Colonic mucosa (tissue), 4 donors: ENCODE data around the gene ITSN1. TPM values are rescaled to one million over a fixed set of nuclear protein-coding genes. Genes with fewer than 3 reads are reported as not detected.
"Not testable (repeated sequence)": the region's sequence is repeated elsewhere in the genome, so short reads cannot be mapped to it uniquely, and the experiment has no call there.

Experiments
- DNase-seq: peaks from one replicate; pipeline ENCODE4 v3.0.0-alpha.2; 2020
- H3K27ac ChIP-seq: fragments of 200-600 bp; one replicate; pipeline ENCODE4 v1.8.0; 2021
- H3K27me3 ChIP-seq: fragments of 200-600 bp; one replicate; pipeline ENCODE4 v1.8.0; 2021
- H3K36me3 ChIP-seq: fragments of 200-600 bp; one replicate; pipeline ENCODE4 v1.8.0; 2021
- H3K4me1 ChIP-seq: fragments of 200-600 bp; one replicate; pipeline ENCODE4 v1.8.0; 2021; ENCODE audit warnings: mild to moderate bottlenecking
- H3K4me3 ChIP-seq: fragments of 200-600 bp; one replicate; pipeline ENCODE4 v1.8.0; 2021
- H3K9ac ChIP-seq, 2 donors: one replicate each; pipeline ENCODE4 v1.7.0; 2013; ENCODE audit warnings: control low read depth in 2 of 2, low read depth in 2 of 2, low read length in 2 of 2
- H3K9me3 ChIP-seq: fragments of 200-600 bp; one replicate; pipeline ENCODE4 v1.8.0; 2021
- intact Hi-C: fragments of 100-400 bp; cut with DNase I; formaldehyde crosslinking; loops from one replicate; pipeline ENCODE4 v1.14.1; 2022
- total RNA-seq, 2 donors: library from RNA; stranded (reverse); fragmentation: NEBNext Ultra II Directional in 1 of 2; extraction: Animal tissue kit (Norgen Biotek cat#: 25700) in 1 of 2; gene quantifications; one replicate each; pipeline ENCODE4 v1.2.1, GENCODE V29; 2021
- TF ChIP-seq, protein P1 (sequence below): fragments of 200-600 bp; IDR thresholded peaks from one replicate; pipeline ENCODE4 v1.8.0; 2022; ENCODE audit warnings: antibody characterized with exemption, mild to moderate bottlenecking
- donor health status: healthy.
- donor health status: DM: no; HTN: no; CAD: no.
- donor health status: DM: no; HTN: no; CAD: no.

The ITSN1 gene
- total RNA-seq, 2 donors from 2014 or later, result 22.4 to 28.3 TPM

DNA sequence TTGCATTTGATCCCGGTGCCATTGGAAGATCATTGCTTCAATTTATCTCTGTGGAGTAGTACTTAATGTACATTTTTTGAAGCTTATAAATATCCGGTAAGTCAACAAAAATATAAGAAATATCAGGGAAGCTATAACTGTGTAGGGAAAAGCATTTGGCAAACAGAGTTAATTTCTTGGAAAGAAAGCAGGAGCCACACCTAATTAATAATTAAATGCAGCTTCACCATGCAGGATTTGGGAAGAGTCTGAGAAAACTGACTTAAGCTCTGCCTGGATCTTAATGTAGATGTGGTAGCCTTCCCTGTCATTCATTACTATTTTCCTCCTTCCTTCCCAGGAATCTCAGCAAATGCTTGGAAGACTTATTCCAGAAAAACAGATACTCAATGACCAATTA is 138.8 kb downstream of the ITSN1 start:
- Histone ChIP-seq H3K4me3 (no peak overlapping the region), H3K9me3 (no peaks in the 10 kb centered on the region), H3K27ac (no peak overlapping the region), H3K9ac (no peak overlapping the region), H3K36me3 (no peaks in the 10 kb centered on the region), H3K27me3 (no peaks in the 10 kb centered on the region), H3K4me1 (no peaks in the 10 kb centered on the region)
- TF ChIP-seq, protein P1, sequence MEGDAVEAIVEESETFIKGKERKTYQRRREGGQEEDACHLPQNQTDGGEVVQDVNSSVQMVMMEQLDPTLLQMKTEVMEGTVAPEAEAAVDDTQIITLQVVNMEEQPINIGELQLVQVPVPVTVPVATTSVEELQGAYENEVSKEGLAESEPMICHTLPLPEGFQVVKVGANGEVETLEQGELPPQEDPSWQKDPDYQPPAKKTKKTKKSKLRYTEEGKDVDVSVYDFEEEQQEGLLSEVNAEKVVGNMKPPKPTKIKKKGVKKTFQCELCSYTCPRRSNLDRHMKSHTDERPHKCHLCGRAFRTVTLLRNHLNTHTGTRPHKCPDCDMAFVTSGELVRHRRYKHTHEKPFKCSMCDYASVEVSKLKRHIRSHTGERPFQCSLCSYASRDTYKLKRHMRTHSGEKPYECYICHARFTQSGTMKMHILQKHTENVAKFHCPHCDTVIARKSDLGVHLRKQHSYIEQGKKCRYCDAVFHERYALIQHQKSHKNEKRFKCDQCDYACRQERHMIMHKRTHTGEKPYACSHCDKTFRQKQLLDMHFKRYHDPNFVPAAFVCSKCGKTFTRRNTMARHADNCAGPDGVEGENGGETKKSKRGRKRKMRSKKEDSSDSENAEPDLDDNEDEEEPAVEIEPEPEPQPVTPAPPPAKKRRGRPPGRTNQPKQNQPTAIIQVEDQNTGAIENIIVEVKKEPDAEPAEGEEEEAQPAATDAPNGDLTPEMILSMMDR, result no peak
- DNase-seq, result no peak
- intact Hi-C loops, result no loop called here

GRCh38 chr21:33783187-33783979 is 141.1 kb downstream of the ITSN1 start:
- Histone ChIP-seq H3K36me3 (no peaks in the 10 kb centered on the region), H3K9ac (no peak overlapping the region), H3K4me1 (no peaks in the 10 kb centered on the region), H3K27me3 (no peaks in the 10 kb centered on the region), H3K27ac (no peak overlapping the region), H3K9me3 (no peaks in the 10 kb centered on the region), H3K4me3 (no peak overlapping the region)
- no peak for DNase-seq
- TF ChIP-seq, protein P1, result no peak
- intact Hi-C loops, result no loop called here

GRCh38 chr21:33787431-33787830 is 145.1 kb downstream of the ITSN1 start:
- Histone ChIP-seq H3K9ac (no peak overlapping the region), H3K4me1 (no peaks in the 10 kb centered on the region), H3K9me3 (no peaks in the 10 kb centered on the region), H3K4me3 (no peak overlapping the region), H3K27me3 (no peaks in the 10 kb centered on the region), H3K36me3 (no peaks in the 10 kb centered on the region), H3K27ac (no peak overlapping the region)
- intact Hi-C loops, result no loop called here
- TF ChIP-seq, protein P1, result no peak
- DNase-seq, result no peak

DNA sequence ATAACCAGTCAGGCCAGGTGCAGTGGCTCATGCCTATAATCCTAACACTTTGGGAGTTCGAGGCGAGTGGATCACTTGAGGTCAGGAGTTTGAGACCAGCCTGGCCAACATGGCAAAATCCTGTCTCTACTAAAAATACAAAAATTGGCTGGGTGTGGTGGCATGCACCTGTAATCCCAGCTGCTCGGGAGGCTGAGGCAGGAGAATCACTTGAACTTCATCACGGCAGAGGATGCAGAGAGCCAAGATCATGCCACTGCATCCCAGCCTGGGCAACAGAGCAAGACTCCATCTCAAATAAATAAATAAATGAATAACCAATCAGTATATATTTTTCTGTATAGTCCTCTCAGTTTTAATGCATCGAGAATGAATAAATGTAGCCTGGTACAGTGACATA is 146.1 kb downstream of the ITSN1 start:
- H3K9ac ChIP-seq, H3K9me3 ChIP-seq, H3K36me3 ChIP-seq, H3K27me3 ChIP-seq, H3K4me3 ChIP-seq, DNase-seq, H3K27ac ChIP-seq, intact Hi-C loops, H3K4me1 ChIP-seq: not testable (repeated sequence)

GRCh38 chr21:33789697-33790096 is 147.4 kb downstream of the ITSN1 start:
- no peak overlapping the region for H3K27ac ChIP-seq
- H3K27me3 ChIP-seq, result no peaks in the 10 kb centered on the region
- TF ChIP-seq, protein P1, result no peak
- H3K4me1 ChIP-seq, result no peaks in the 10 kb centered on the region
- no peak overlapping the region for H3K9ac ChIP-seq
- H3K36me3 ChIP-seq, result no peaks in the 10 kb centered on the region
- H3K4me3 ChIP-seq, result no peak overlapping the region
- intact Hi-C loops, result no loop called here
- no peak for DNase-seq
- H3K9me3 ChIP-seq, result no peaks in the 10 kb centered on the region

DNA sequence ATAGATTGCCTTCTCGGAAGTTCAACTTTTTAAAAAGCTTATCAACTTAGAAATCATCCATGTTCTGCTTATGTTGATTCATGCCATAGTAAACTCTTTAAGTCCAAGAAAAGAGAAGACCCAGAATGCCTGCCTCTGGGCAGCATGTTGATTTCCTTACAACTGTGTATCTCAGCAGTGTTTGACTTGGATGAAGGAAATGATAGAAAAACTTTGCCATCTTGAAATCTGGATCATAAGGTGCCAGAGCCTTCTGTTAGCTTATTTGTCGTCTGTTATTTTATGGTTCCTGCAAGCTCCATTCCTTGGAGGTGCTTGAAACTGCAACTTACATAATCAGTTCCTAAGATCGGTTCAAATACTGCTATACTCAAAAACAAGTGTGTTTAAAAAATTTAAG is 148.8 kb downstream of the ITSN1 start:
- Histone ChIP-seq H3K4me1 (no peaks in the 10 kb centered on the region), H3K27ac (no peak overlapping the region), H3K27me3 (no peaks in the 10 kb centered on the region), H3K36me3 (no peaks in the 10 kb centered on the region), H3K9ac (no peak overlapping the region), H3K9me3 (no peaks in the 10 kb centered on the region), H3K4me3 (no peak overlapping the region)
- TF ChIP-seq, protein P1, result no peak
- DNase-seq, result no peak
- intact Hi-C loops, result no loop called here
